ENCODE results near the gene GRB7. TPM values are rescaled to one million over a fixed set of nuclear protein-coding genes. Genes with fewer than 3 reads are reported as not detected.

GRB7 gene
- total RNA-seq, 1 donor from 2014 or later: not detected

DNA sequence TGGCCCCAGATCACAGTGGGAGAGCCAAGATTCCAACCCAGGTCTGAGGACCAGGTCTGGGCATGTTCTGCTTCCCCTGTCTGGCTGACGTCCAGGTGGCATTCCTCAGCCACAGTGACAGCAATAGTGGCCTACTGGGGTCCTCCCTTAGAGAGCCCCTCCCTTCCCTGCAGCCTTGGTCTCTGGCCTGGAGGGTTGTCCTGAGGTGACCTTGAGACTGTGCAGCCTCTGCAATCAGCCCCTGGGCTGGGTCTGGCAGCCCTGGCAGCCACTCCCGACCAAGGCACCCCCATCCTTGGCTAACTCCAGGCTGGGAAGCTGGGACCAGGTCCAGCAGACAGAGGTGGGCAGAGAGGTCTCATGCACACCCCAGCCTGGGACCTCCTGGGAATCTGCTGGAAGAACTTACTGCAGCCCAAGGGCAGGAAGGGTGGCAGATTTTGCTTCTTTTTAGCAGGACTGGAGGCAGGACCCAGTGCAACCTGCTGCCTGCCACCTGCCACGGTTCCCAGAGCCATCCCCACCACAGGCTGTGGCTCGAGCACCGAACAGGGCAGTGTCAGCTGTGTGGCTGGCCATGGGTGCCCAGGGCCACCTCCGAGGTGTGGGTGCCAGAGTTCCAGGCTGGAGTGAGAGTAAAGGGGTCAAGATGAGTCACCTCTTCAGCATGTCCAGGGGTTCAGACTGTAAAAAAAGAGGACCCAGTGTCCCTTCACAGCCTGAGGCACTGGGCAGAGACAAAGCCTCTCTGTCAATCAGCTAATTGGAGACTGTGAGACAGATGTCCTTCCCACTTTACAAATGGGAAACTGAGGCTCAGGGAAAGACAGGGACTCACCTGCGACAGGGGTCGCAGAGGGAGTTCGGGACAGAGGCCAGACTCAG, 12.6 kb downstream of the GRB7 start:
- Mint-ChIP-seq H3K27me3 (ENCODE audit: low read depth) (peaks cover 31% of the 10 kb centered on the region), H3K9me3 (no peaks in the 10 kb centered on the region)

DNA sequence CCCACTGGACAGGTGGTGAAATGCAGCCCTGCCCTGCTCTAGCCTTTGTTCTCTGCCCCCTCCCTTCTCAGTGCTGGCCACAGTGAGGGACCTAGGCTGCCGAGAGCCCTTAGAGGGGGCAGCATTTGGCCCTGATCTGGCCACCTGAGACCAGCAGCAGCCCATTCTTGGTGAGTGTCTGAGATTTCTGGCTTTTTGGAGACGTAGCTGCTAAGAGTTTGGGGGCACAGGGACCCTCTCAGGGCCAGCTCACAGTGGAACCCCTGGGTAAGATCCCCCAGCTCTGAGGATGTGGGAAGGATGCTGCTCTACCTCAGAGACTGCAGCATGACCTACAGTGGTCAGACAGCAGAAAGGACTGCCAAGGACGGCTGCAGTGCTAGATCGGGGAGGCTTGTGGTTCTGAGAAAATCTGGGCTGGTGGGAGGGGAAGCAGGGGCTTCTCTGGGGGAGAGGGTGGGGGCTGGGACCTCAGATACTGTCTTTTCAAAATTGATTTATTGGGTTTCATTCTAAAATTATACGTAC, 13.3 kb downstream of the GRB7 start:
- Mint-ChIP-seq H3K27me3 (ENCODE audit: low read depth) (peaks cover 38% of the 10 kb centered on the region), H3K9me3 (no peaks in the 10 kb centered on the region), H3K4me1 (no peaks in the 10 kb centered on the region), H3K27ac (ENCODE audit: unreplicated experiment) (no peak overlapping the region), H3K4me3 (peak overlapping the region; percentile 27), H3K36me3 (ENCODE audit: low read depth) (no peaks in the 10 kb centered on the region)
- DNase-seq (ENCODE audit: low read depth, low spot score): no peak
- TF ChIP-seq, protein P1, sequence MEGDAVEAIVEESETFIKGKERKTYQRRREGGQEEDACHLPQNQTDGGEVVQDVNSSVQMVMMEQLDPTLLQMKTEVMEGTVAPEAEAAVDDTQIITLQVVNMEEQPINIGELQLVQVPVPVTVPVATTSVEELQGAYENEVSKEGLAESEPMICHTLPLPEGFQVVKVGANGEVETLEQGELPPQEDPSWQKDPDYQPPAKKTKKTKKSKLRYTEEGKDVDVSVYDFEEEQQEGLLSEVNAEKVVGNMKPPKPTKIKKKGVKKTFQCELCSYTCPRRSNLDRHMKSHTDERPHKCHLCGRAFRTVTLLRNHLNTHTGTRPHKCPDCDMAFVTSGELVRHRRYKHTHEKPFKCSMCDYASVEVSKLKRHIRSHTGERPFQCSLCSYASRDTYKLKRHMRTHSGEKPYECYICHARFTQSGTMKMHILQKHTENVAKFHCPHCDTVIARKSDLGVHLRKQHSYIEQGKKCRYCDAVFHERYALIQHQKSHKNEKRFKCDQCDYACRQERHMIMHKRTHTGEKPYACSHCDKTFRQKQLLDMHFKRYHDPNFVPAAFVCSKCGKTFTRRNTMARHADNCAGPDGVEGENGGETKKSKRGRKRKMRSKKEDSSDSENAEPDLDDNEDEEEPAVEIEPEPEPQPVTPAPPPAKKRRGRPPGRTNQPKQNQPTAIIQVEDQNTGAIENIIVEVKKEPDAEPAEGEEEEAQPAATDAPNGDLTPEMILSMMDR (conservative IDR thresholded peaks at IDR 0.05): no peak

More for the DNA sequence above, 12.6 kb downstream of the GRB7 start:
- TF ChIP-seq, protein P1 (conservative IDR thresholded peaks at IDR 0.05): no peak
- DNase-seq (ENCODE audit: low read depth, low spot score): no peak
- Mint-ChIP-seq H3K36me3 (ENCODE audit: low read depth) (no peaks in the 10 kb centered on the region), H3K4me3 (no peak overlapping the region), H3K27ac (ENCODE audit: unreplicated experiment) (no peak overlapping the region), H3K4me1 (no peaks in the 10 kb centered on the region)

DNA sequence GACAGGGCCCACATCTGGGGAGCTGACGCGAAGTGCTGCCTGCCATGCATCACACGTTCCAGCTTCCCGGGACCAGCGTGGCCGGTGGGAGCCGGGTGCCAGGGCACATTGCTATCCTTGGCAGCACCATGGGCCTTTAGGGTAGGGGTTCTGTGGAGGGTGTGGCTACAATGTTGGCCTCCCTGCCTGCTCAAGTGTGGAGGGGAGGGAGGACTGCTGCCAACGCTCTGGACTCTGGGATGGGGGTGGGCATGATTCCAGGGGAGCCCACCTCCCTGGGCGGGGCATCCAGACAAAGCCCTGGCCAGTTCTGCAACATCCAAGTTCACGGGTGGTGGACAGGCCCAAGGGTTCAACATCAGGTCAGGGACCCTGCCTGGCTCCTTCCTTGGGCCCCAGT, 13.9 kb downstream of the GRB7 start:
- Mint-ChIP-seq H3K27ac (ENCODE audit: unreplicated experiment) (no peak overlapping the region), H3K9me3 (no peaks in the 10 kb centered on the region), H3K4me1 (no peaks in the 10 kb centered on the region), H3K36me3 (ENCODE audit: low read depth) (no peaks in the 10 kb centered on the region), H3K4me3 (no peak overlapping the region), H3K27me3 (ENCODE audit: low read depth) (peaks cover 43% of the 10 kb centered on the region)
- DNase-seq (ENCODE audit: low read depth, low spot score): no peak
- TF ChIP-seq, protein P1 (conservative IDR thresholded peaks at IDR 0.05): no peak

DNA sequence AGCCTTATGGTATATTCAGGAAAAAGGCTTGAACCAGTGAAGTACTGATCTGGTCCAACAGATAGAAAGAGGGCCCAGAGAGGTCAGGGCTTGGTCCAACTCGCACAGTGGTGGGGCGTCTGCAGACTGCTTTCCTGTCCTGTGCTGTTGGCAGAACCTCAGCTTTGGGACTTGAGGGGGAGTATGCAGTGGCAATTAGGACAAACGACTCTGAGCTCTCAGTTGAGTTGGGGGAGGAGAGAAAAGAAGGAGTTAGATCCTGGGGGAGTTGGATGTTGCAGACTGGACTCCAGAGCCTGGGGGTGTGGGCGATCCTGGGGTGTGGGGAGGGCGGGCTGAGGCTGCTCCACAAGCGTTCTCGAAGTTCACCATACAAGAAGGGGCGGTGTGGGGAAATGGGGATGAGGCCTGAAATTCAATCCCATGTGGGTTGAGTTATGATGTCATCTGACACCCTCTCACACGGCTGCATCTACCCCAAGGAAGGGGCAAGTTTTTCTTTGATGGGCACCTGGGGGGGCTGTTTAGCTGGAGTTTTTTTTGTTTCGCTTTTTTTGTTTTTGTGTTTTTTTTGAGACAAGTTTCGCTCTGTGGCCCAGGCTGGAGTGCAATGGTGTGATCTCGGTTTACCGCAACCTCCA, 14.6 kb downstream of the GRB7 start:
- DNase-seq (ENCODE audit: low read depth, low spot score): no peak
- TF ChIP-seq, protein P1 (conservative IDR thresholded peaks at IDR 0.05): no peak
- Mint-ChIP-seq H3K27me3 (ENCODE audit: low read depth) (peaks cover 49% of the 10 kb centered on the region), H3K27ac (ENCODE audit: unreplicated experiment) (no peak overlapping the region), H3K9me3 (no peaks in the 10 kb centered on the region), H3K36me3 (ENCODE audit: low read depth) (no peaks in the 10 kb centered on the region), H3K4me3 (peak overlapping the region; percentile 86), H3K4me1 (no peaks in the 10 kb centered on the region)

DNA sequence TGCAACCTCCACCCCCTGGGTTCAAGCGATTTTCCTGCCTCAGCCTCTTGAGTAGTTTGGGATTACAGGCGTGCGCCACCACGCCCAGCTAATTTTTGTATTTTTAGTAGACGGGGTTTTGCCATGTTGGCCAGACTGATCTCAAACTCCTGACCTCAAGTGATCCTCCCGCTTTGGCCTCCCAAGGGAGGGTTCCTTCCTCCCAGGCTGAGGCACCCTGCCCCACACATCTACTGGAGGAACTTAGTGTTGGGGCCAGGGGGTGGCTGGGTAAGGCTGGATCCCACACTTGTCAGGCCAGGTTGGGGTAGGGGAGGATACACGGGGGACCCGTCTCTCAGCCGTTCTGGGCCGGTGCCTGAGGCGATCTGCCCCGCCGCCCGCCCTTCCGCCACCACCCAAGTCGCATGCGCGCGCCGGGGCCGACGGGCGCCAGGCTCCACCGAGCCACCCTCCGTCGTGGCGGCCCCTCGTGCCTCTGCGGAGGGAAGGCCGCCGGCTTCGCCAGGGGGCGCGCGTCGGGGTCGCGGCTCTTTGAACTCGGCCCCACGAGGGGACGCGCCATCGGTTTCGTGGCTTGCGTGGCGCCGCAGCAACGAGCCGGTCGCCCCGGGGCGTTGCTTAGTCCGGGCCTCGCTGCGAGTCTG, 15.9 kb downstream of the GRB7 start:
- no peak overlapping the region for H3K4me3 Mint-ChIP-seq
- no peaks in the 10 kb centered on the region for H3K36me3 Mint-ChIP-seq (ENCODE audit: low read depth)
- peaks cover 53% of the 10 kb centered on the region for H3K27me3 Mint-ChIP-seq (ENCODE audit: low read depth)
- no peaks in the 10 kb centered on the region for H3K9me3 Mint-ChIP-seq
- no peak for DNase-seq (ENCODE audit: low read depth, low spot score)
- no peaks in the 10 kb centered on the region for H3K4me1 Mint-ChIP-seq
- TF ChIP-seq, protein P1 (conservative IDR thresholded peaks at IDR 0.05): no peak
- H3K27ac Mint-ChIP-seq (ENCODE audit: unreplicated experiment): no peak overlapping the region
